Muscle of back (tissue), 11 donors: ENCODE results near the gene RPRD2. TPM values are rescaled to one million over a fixed set of nuclear protein-coding genes. Genes with fewer than 3 reads are reported as not detected.
"Not testable (repeated sequence)": the region's sequence is repeated elsewhere in the genome, so short reads cannot be mapped to it uniquely, and the experiment has no call there.

ENCODE experiments used
- DNase-seq, 3 donors: peaks; one replicate each; pipeline versions ENCODE4 v3.0.0 to v3.0.0-alpha.2; 2013
- polyA plus RNA-seq, 10 donors: library from polyadenylated mRNA; unstranded; fragments of 120-200 nt; gene quantifications; one replicate each; pipeline ENCODE4 v1.2.1, GENCODE V29; 2013; ENCODE audit not compliant: insufficient read length in 10 of 10

The RPRD2 gene
- polyA plus RNA-seq, 10 donors, result 20.8 to 29.3 (median 24.4) TPM

- no peak for DNase-seq
Observed at GRCh38 chr1:150386592-150386991, 22.6 kb downstream of the RPRD2 start.

DNA sequence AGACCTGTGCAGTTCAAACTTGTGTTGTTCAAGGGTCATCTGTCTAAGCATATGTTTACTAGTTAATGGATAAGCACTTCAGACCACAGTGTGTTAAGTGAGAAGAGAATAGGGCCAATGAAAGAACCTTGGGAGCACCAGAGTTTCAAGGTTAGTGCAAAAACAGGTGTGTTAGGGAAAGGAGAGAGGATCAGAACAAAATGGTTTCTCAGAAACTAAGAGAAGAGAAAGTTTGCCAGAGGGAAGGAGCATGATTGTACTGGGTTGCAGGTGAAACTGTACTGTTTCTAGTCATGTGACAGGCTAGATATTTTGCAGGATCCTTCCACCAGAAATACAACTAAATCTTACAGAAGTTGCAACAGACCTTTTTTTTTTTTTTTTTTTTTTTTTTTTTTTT lies 23.3 kb downstream of the RPRD2 start:
- DNase-seq, result no peak

DNA sequence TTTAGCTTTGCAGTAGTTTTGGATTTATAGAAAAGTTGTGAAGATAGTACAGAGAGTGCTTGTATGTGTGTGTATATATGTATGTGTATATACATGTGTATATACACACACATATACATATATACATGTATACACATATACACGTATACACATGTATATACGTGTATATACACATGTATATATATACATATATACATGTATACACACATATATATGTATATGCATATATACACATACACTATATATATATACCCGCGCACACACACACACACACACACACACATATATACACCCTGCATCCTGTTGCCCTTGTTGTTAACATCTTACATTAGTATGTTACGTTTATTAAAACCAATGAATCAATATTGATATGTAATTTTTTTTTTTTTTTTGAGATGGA lies 24.3 kb downstream of the RPRD2 start:
- no peak for DNase-seq

- no peak for DNase-seq
Observed at GRCh38 chr1:150389650-150390049, 25.7 kb downstream of the RPRD2 start.

DNA sequence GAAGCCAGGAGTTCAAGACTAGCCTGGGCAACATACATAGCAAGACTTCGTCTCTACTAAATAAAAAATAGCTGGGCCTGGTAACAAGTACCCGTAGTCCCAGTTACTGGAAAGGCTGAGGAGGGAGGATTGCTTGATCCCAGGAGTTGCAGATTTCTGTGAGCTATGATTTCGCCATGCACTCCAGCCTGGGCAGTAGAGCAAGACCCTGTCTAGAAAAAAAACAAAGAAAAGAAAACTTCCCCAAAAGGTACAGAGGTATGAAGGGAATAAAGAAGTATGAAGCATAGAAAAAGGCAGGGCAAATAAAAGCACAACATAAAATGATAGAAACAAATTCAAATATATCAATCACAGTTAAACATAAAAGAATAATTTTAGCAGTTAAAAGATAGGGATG lies 28.7 kb downstream of the RPRD2 start:
- no peak for DNase-seq

- DNase-seq, result not testable (repeated sequence)
Observed at GRCh38 chr1:150395115-150395514, 31.2 kb downstream of the RPRD2 start.

DNA sequence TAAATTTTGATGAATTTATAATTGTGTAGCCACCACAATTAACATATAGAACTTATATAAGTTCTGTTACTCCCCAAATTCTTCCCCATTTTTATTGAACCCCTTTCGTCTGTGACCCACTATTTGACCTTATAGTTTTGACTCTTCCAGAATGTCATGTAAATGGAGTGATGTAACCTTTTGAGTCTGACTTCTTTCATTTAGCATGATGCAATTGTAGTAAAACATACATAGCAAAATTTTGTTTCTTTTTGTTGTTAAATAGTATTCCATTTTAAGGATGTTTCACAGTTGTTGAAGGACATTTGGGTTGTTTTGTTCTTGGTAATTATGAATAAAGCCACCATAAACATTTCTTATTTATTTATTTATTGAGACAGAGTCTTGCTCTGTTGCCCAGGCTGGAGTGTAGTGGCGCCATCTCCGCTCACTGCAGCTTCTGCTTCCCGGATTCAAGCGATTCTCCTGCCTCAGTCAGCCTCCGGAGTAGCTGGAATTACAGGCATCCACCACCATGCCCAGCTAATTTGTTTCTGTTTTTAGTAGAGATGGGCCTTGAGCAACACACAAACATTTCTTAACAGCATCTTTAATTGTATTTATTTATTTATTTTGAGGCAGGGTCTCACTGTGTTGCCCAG lies 33.6 kb downstream of the RPRD2 start:
- DNase-seq, result no peak

GRCh38 chr1:150404465-150404864 lies 40.5 kb downstream of the RPRD2 start:
- DNase-seq, result no peak

DNA sequence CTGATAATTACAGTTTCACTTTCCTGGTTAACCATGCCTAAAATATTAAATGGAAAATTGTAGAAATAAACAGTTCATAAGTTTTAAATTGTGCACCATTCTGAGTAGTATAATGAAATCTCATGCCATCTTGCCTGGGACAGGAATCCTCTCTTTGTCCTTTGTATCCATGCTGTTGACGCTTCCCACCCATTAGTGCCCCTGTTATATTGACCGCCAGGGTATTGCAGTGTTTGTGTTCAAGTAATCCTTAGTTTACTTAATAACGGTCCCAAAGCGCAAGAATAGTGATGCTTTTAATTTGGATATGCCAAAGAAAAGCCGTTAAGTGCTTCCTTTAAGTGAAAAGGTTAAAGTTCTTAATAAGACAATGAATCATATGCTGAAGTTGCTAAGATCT lies 41.7 kb downstream of the RPRD2 start:
- no peak for DNase-seq

- DNase-seq, result no peak
Observed at GRCh38 chr1:150406483-150406882, 42.5 kb downstream of the RPRD2 start.

- DNase-seq, result no peak
Observed at GRCh38 chr1:150407330-150407729, 43.4 kb downstream of the RPRD2 start.

DNA sequence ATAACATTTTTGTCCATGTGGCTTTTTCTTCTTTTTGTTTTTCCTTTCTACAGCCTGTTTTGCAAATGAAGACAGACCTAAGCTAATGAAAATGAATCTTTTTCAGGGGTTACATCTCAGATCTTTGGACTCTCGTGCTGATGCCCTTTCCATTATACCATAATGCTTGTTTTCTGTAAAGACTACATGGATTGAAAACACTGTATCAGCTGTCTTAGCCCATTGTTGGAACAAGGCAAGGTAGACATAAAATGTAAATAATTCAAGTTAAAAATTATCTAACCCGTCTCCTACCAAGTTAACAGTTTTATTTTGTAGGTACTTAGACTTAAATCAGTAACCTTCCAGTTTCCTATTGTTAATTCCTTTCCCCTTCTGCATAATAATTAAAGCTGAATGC lies 44.9 kb downstream of the RPRD2 start:
- DNase-seq, result no peak

DNA sequence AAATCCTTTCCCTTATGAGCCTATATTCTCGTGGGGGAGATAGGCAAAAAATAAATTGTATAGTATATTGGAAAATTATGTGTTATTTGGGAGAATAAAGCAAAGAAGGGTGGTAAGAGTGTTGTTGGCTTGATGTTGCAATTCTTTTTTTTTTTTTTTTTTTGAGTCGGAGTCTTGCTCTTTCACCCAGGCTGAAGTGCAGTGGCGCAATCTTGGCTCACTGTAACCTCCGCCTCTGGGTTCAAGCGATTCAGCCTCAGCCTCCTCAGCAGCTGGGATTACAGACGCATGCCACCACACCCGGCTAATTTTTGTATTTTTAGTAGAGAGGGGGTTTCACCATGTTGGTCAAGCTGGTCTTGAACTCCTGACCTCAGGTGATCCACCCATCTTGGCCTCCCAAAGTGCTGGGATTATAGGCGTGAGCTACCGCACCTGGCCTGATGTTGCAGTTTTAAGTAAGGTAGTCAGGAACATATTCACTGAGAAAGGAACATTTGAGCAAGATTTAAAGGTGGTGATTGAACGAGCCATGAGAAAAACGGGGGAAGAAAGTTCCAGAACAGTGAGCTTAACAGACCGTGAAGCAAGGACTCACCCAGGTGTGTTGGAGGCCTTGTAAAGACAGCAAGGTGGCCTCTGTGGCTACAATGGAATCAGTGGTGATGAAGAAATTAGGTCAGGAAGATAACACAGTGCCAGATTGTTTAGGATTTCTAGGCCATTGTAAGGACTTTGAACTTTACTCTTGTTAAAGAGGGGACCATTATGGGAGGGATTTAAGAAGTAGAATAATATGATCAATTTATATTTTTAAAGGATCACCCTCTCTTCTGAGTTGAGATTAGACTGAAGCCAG lies 45.8 kb downstream of the RPRD2 start:
- no peak for DNase-seq

DNA sequence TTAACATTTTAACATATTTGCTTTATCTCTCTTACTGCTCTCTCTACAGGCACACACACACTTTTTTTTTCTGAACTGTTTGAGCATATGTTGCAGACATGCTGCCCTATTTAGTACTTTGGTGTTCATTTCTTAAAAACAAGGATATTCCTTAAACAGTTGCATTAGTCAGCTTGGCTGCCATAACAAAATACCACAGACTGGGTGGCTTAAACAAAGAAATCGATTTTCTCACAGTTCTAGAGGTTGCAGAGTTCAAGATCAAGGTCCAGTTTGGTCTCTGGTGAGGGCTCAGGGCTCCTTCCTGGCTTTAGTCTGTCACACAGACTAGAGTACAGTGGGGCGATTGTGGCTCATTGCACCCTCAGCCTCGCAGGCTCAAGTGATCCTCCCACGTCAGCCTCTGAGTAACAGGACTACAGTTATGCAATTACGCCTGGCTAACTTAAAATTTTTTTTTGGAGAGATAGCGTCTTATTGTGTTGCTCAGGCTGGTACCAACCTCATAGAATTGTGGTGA lies 46.7 kb downstream of the RPRD2 start:
- DNase-seq, result no peak

GRCh38 chr1:150414592-150414991 lies 50.6 kb downstream of the RPRD2 start:
- no peak for DNase-seq

DNA sequence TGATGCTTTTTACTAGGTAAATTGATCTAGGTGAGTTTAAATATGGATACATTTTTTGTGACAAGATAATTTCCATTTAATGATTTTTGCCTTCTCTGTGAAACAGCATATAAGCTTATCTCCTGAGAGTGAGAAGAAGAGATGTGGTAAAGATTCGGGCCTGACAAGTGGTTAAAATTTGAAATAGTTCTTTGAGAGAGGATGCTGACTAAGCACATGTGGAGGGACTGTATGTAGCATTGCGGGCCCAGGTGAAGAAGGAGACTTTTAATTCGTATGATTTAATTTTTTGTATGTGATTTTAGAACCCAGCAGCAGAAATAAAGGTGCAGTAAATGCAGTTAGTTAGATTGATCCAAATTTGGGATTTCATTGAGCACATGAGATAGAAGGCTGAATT lies 51.9 kb downstream of the RPRD2 start:
- DNase-seq, result no peak

- DNase-seq, result no peak
Observed at GRCh38 chr1:150420560-150421265, 56.8 kb downstream of the RPRD2 start.

- DNase-seq, result no peak
Observed at GRCh38 chr1:150422541-150422940, 58.6 kb downstream of the RPRD2 start.

DNA sequence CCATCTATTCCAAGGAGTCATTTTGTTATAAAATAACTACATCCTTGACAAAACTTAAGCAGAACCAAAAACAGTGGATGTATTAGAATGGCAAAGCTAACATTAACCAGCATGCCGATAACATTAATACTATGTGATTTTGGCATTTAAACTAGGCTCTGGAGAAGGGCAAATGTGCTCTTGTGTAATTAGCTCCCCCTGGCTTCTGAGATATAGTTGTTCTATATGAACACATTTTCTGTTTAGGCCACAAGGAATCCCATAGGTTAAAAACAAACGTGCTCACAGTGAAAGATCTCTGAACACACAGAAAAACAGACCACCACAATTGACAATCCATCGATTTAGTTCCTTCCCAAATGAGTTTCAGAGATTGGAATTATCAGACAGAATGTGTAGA lies 65.9 kb downstream of the RPRD2 start:
- no peak for DNase-seq

GRCh38 chr1:150441121-150441520 lies 77.2 kb downstream of the RPRD2 start:
- no peak for DNase-seq

- DNase-seq, result no peak
Observed at GRCh38 chr1:150444232-150444631, 80.3 kb downstream of the RPRD2 start.

DNA sequence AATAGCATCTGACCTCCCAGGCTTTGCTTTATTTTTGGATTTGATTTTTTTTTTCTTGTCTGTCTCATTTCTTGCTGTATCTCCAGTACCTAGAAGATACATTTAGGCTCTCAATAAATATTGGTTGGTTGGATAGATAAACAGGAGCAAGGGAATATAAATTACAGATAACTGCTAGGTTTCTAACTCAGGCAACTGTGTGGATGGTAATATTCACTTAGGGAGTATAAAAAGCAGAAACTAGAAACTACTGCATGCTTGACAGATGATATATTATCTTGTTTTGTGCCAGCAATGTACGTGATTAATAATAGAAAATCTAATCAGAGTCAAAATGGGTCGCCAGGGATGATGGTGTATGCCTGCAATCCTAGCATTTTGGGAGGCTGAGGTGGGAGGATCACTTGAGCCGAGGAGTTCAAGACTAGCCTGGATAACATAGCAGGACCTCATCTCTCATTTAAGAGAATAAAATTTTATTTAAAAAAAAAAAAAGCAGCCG lies 92.2 kb downstream of the RPRD2 start:
- no peak for DNase-seq
